Measurements from ENCODE around the gene OR8B2. TPM values are rescaled to one million over a fixed set of nuclear protein-coding genes. Genes with fewer than 3 reads are reported as not detected.

OR8B2 gene
- total RNA-seq, 1 donor: not detected

GRCh38 chr11:124344346-124344745, 40.0 kb downstream of the OR8B2 start:
- TF ChIP-seq CTCF (IDR thresholded peaks at IDR 0.05; ENCODE audit: extremely low read depth, low read depth, low read length): no peak
- Histone ChIP-seq H3K9me3 (ENCODE audit: low read depth, low read length) (no peaks in the 10 kb centered on the region), H3K27ac (ENCODE audit: low read depth, low read length) (no peak overlapping the region), H4K20me1 (ENCODE audit: insufficient read depth, low read length) (no peaks in the 10 kb centered on the region), H3K4me1 (ENCODE audit: insufficient read depth, low read length) (no peaks in the 10 kb centered on the region), H3K4me3 (ENCODE audit: insufficient read depth, low read length) (no peak overlapping the region), H2AFZ (ENCODE audit: low read length) (no peak overlapping the region), H3K27me3 (ENCODE audit: insufficient read depth, low read length) (no peaks in the 10 kb centered on the region), H3K36me3 (ENCODE audit: insufficient read depth, low read length) (no peaks in the 10 kb centered on the region), H3K79me2 (ENCODE audit: insufficient read depth, low read length) (no peaks in the 10 kb centered on the region), H3K4me2 (ENCODE audit: insufficient read depth, low read length) (no peak overlapping the region)
- DNase-seq (ENCODE audit: insufficient read length, low spot score, missing footprints): no peak

GRCh38 chr11:124340142-124340447, 44.2 kb downstream of the OR8B2 start:
- H3K9me3 ChIP-seq (ENCODE audit: low read depth, low read length): no peaks in the 10 kb centered on the region
- no peak overlapping the region for H3K4me2 ChIP-seq (ENCODE audit: insufficient read depth, low read length)
- no peaks in the 10 kb centered on the region for H3K4me1 ChIP-seq (ENCODE audit: insufficient read depth, low read length)
- no peak overlapping the region for H3K4me3 ChIP-seq (ENCODE audit: insufficient read depth, low read length)
- no peaks in the 10 kb centered on the region for H3K79me2 ChIP-seq (ENCODE audit: insufficient read depth, low read length)
- no peak for TF ChIP-seq CTCF (IDR thresholded peaks at IDR 0.05; ENCODE audit: extremely low read depth, low read depth, low read length)
- H3K36me3 ChIP-seq (ENCODE audit: insufficient read depth, low read length): no peaks in the 10 kb centered on the region
- H4K20me1 ChIP-seq (ENCODE audit: insufficient read depth, low read length): no peaks in the 10 kb centered on the region
- no peak for DNase-seq (ENCODE audit: insufficient read length, low spot score, missing footprints)
- no peak overlapping the region for H3K27ac ChIP-seq (ENCODE audit: low read depth, low read length)
- no peak overlapping the region for H2AFZ ChIP-seq (ENCODE audit: low read length)
- no peaks in the 10 kb centered on the region for H3K27me3 ChIP-seq (ENCODE audit: insufficient read depth, low read length)

- no peak for TF ChIP-seq CTCF (IDR thresholded peaks at IDR 0.05; ENCODE audit: extremely low read depth, low read depth, low read length)
- no peaks in the 10 kb centered on the region for H3K79me2 ChIP-seq (ENCODE audit: insufficient read depth, low read length)
- no peaks in the 10 kb centered on the region for H4K20me1 ChIP-seq (ENCODE audit: insufficient read depth, low read length)
- no peaks in the 10 kb centered on the region for H3K9me3 ChIP-seq (ENCODE audit: low read depth, low read length)
- no peaks in the 10 kb centered on the region for H3K36me3 ChIP-seq (ENCODE audit: insufficient read depth, low read length)
- no peaks in the 10 kb centered on the region for H3K4me1 ChIP-seq (ENCODE audit: insufficient read depth, low read length)
- H2AFZ ChIP-seq (ENCODE audit: low read length): no peak overlapping the region
- no peak for DNase-seq (ENCODE audit: insufficient read length, low spot score, missing footprints)
- H3K4me2 ChIP-seq (ENCODE audit: insufficient read depth, low read length): no peak overlapping the region
- no peak overlapping the region for H3K27ac ChIP-seq (ENCODE audit: low read depth, low read length)
- H3K4me3 ChIP-seq (ENCODE audit: insufficient read depth, low read length): no peak overlapping the region
- H3K27me3 ChIP-seq (ENCODE audit: insufficient read depth, low read length): no peaks in the 10 kb centered on the region
Measured at GRCh38 chr11:124339396-124340141, 44.7 kb downstream of the OR8B2 start.

Other genes with a start within 250 kb of the OR8B2 start
- gene OR10D3, start 201.2 kb downstream of the OR8B2 start, total RNA-seq: not detected in 2 replicates
- gene OR8G1, start 143.4 kb downstream of the OR8B2 start, total RNA-seq: not detected in 2 replicates
- gene OR8G5, start 128.1 kb downstream of the OR8B2 start, total RNA-seq: not detected in 2 replicates
- not detected in 2 replicates for gene OR8D1, start 70.5 kb downstream of the OR8B2 start, total RNA-seq
- gene OR8D2, start 64.3 kb downstream of the OR8B2 start, total RNA-seq: not detected in 2 replicates
- gene OR8B3, start 14.5 kb upstream of the OR8B2 start, total RNA-seq: not detected in 2 replicates
- gene OR8B4, start 40.4 kb upstream of the OR8B2 start, total RNA-seq: not detected in 2 replicates
- not detected in 2 replicates for gene OR8B8, start 61.2 kb upstream of the OR8B2 start, total RNA-seq
- not detected in 2 replicates for gene OR8B12, start 159.2 kb upstream of the OR8B2 start, total RNA-seq
- gene OR8A1, start 185.5 kb upstream of the OR8B2 start, total RNA-seq: not detected in 2 replicates
- gene PANX3, start 226.9 kb upstream of the OR8B2 start, total RNA-seq: not detected in 2 replicates
- 37.7 and 40.2 TPM in 2 replicates for gene TBRG1, start 238.4 kb upstream of the OR8B2 start, total RNA-seq